H1 (cell line): ENCODE results near the gene AOPEP. TPM values are rescaled to one million over a fixed set of nuclear protein-coding genes. Genes with fewer than 3 reads are reported as not detected.

Source experiments
- CHD1 ChIP-seq: IDR thresholded peaks from 2 replicates; pipeline ENCODE4 v1.6.1; 2012; ENCODE audit warnings: low read depth, low read length, improper control_type of control experiment
- KDM4A ChIP-seq: IDR thresholded peaks from one replicate; pipeline ENCODE4 v1.7.1; 2012; ENCODE audit warnings: low read depth, mild to moderate bottlenecking, moderate library complexity, low read length, inconsistent platforms; ENCODE audit not compliant: severe bottlenecking
- polyA plus RNA-seq, 7 experiments: library from polyadenylated mRNA; depleted of rRNA in 3 of 7; stranded (reverse) in 5 of 7; unstranded in 2 of 7; fragments of >200 nt in 5 of 7; fragments of 200-250 nt in 2 of 7; gene quantifications; 1 replicate in 5 of 7; 2 replicates in 1 of 7; 4 replicates in 1 of 7; pipeline versions ENCODE4 v1.2.1 to v1.2.3, GENCODE V29; 2011 to 2013; ENCODE audit warnings: missing spikeins in 2 of 7, mixed read lengths in 2 of 7
- total RNA-seq: library from RNA; stranded (reverse); fragmentation: NEBNext Ultra II Directional; extraction: Animal tissue kit (Norgen Biotek cat#: 25700); gene quantifications from 2 replicates; pipeline ENCODE4 v1.2.1, GENCODE V29; 2021
- TF ChIP-seq, protein P1 (sequence below): IDR thresholded peaks from 2 replicates; pipeline ENCODE4 v1.6.1; 2012; ENCODE audit warnings: low read length, inconsistent platforms

The AOPEP gene
- total and polyA plus RNA-seq, 2 of the 8 experiments (the other 6 are each of a cell fraction or from before 2014, with no cell fraction given): 6.1 to 14.3 TPM

- TF ChIP-seq, protein P1, sequence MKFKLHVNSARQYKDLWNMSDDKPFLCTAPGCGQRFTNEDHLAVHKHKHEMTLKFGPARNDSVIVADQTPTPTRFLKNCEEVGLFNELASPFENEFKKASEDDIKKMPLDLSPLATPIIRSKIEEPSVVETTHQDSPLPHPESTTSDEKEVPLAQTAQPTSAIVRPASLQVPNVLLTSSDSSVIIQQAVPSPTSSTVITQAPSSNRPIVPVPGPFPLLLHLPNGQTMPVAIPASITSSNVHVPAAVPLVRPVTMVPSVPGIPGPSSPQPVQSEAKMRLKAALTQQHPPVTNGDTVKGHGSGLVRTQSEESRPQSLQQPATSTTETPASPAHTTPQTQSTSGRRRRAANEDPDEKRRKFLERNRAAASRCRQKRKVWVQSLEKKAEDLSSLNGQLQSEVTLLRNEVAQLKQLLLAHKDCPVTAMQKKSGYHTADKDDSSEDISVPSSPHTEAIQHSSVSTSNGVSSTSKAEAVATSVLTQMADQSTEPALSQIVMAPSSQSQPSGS: no peak
- no peak for TF ChIP-seq CHD1
- TF ChIP-seq KDM4A: no peak
Measured at GRCh38 chr9:94974154-94974879, 247.8 kb downstream of the AOPEP start (continued).
